RWPE2 (cell line): ENCODE measurements around the gene TGFBR2.
"Not testable (repeated sequence)": the region's sequence is repeated elsewhere in the genome, so short reads cannot be mapped to it uniquely, and the experiment has no call there.

Source experiments
- ATAC-seq: fragments of 200-7000 bp; cut with Tn5 transposase; 3 replicates; pipeline ENCODE4 v1.9.1; 2021; ENCODE audit warnings: low read depth
- DNase-seq: peaks from one replicate; pipeline ENCODE4 v3.0.0-alpha.2; 2020; ENCODE audit warnings: low spot score
- H3K27ac ChIP-seq: fragments of 450-650 bp; 2 replicates; pipeline ENCODE4 v1.5.1; 2017; ENCODE audit warnings: mild to moderate bottlenecking; ENCODE audit not compliant: poor library complexity, severe bottlenecking
- H3K27me3 ChIP-seq: fragments of 250-450 bp; sonication (Bioruptor Pico); 2 replicates; pipeline ENCODE4 v1.5.1; 2021; ENCODE audit warnings: mild to moderate bottlenecking, moderate library complexity; ENCODE audit not compliant: insufficient read depth, poor library complexity, severe bottlenecking
- H3K36me3 ChIP-seq: fragments of 250-450 bp; sonication (Bioruptor Pico); 2 replicates; pipeline ENCODE4 v1.5.1; 2020; ENCODE audit warnings: low read depth, mild to moderate bottlenecking, moderate library complexity
- H3K4me1 ChIP-seq: fragments of 250-450 bp; sonication (Bioruptor Pico); 2 replicates; pipeline ENCODE4 v1.5.1; 2021; ENCODE audit warnings: mild to moderate bottlenecking, moderate library complexity; ENCODE audit not compliant: insufficient read depth, poor library complexity, severe bottlenecking
- H3K4me3 ChIP-seq: fragments of 250-450 bp; sonication (Bioruptor Pico); 2 replicates; pipeline ENCODE4 v1.5.1; 2021; ENCODE audit warnings: mild to moderate bottlenecking, moderate library complexity; ENCODE audit not compliant: severe bottlenecking
- H3K9me3 ChIP-seq: fragments of 250-450 bp; sonication (Bioruptor Pico); 2 replicates; pipeline ENCODE4 v1.5.1; 2021; ENCODE audit warnings: mild to moderate bottlenecking, moderate library complexity; ENCODE audit not compliant: severe bottlenecking
- TF ChIP-seq, protein P1 (sequence below): fragments of 450-650 bp; IDR thresholded peaks from one replicate; pipeline ENCODE4 v1.5.1; 2017; ENCODE audit warnings: mild to moderate bottlenecking, moderate library complexity; ENCODE audit not compliant: poor library complexity, severe bottlenecking

The TGFBR2 gene

DNA sequence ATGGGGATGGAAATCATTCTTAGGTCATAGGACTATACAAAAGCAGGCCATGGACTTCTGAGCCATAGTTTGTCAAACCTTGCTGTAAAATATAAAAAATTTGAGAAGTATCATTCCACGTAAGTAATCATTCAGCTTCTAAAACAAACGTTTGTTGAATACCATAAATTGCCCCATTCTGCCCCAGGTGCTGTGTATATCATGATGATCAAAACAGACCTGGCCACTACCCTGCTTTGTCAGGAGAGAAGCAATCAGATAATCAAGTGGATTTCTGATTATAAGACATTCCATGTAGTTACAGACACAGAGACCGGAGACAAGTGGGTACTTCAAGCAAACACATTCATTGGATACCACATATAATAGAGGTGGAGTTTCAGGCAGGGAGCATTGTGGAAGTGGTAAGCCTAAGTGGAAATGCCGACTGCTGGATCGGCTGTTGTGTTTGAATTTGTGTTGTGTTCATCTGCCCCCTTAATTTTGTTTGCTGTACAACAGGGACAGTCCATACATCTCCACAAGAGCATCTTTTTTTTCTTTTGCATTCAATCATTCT is 61.7 kb downstream of the TGFBR2 start:
- peaks cover 92% of the 10 kb centered on the region for H3K36me3 ChIP-seq
- no peaks in the 10 kb centered on the region for H3K27me3 ChIP-seq
- TF ChIP-seq, protein P1, sequence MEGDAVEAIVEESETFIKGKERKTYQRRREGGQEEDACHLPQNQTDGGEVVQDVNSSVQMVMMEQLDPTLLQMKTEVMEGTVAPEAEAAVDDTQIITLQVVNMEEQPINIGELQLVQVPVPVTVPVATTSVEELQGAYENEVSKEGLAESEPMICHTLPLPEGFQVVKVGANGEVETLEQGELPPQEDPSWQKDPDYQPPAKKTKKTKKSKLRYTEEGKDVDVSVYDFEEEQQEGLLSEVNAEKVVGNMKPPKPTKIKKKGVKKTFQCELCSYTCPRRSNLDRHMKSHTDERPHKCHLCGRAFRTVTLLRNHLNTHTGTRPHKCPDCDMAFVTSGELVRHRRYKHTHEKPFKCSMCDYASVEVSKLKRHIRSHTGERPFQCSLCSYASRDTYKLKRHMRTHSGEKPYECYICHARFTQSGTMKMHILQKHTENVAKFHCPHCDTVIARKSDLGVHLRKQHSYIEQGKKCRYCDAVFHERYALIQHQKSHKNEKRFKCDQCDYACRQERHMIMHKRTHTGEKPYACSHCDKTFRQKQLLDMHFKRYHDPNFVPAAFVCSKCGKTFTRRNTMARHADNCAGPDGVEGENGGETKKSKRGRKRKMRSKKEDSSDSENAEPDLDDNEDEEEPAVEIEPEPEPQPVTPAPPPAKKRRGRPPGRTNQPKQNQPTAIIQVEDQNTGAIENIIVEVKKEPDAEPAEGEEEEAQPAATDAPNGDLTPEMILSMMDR: no peak
- H3K4me3 ChIP-seq: no peak overlapping the region
- H3K9me3 ChIP-seq: no peaks in the 10 kb centered on the region
- H3K27ac ChIP-seq: peak overlapping the region; percentile 100
- ATAC-seq (no peak), DNase-seq (no peak)
- peaks cover 18% of the 10 kb centered on the region for H3K4me1 ChIP-seq

DNA sequence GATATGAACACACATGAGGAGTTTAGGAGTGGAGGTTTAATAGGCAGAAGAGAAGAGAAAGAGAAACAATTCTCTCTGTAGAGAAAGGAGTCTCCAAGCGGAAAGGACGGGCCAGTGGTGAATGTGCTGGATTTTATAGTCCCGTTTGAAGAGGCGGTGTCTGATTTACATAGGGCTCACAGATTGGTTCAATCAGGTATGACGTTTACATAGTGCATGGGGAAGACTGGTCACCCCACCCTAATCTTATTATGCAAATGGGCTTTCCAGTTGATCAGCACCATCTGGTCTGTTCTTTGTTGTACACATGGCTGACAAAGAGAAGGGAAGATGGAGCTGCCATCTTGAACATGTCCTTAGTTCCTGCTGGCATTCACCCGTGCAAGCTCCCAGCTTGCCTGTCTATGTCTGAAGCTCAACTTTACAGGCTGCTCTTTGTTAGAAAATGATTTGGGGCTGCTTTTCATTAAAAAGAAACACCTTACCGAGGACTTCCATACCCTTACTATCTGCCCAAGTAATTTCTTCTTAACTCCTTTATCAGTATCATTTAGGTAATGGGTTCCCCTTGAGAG is 63.0 kb downstream of the TGFBR2 start:
- not testable (repeated sequence) for H3K9me3 ChIP-seq, H3K27me3 ChIP-seq, H3K4me3 ChIP-seq, DNase-seq, ATAC-seq, H3K27ac ChIP-seq
- Histone ChIP-seq H3K4me1 (peaks cover 14% of the 10 kb centered on the region), H3K36me3 (peaks cover 97% of the 10 kb centered on the region)

DNA sequence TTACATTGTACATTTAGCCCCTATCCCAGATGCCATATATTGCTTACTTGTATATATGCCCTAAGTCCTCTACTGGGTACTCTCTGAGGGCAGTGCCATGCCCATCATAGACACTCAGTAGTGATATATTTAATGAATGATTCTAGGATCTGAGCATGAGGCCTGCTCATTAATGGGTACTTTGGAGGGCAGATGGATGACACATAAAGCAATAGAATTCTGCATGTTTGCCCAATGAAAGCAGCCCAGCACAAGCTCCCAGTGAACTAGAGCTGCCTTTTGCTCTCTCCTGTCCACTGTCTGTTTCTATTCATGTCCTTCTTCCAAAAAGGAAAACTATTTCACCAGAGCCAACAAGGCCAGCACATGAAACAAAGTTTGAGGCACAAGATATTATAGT is 63.9 kb downstream of the TGFBR2 start:
- DNase-seq: no peak
- ATAC-seq: no peak
- Histone ChIP-seq H3K4me3 (no peak overlapping the region), H3K36me3 (peaks cover 97% of the 10 kb centered on the region), H3K4me1 (peaks cover 10% of the 10 kb centered on the region), H3K9me3 (no peaks in the 10 kb centered on the region), H3K27ac (no peak overlapping the region), H3K27me3 (no peaks in the 10 kb centered on the region)
- TF ChIP-seq, protein P1: no peak

DNA sequence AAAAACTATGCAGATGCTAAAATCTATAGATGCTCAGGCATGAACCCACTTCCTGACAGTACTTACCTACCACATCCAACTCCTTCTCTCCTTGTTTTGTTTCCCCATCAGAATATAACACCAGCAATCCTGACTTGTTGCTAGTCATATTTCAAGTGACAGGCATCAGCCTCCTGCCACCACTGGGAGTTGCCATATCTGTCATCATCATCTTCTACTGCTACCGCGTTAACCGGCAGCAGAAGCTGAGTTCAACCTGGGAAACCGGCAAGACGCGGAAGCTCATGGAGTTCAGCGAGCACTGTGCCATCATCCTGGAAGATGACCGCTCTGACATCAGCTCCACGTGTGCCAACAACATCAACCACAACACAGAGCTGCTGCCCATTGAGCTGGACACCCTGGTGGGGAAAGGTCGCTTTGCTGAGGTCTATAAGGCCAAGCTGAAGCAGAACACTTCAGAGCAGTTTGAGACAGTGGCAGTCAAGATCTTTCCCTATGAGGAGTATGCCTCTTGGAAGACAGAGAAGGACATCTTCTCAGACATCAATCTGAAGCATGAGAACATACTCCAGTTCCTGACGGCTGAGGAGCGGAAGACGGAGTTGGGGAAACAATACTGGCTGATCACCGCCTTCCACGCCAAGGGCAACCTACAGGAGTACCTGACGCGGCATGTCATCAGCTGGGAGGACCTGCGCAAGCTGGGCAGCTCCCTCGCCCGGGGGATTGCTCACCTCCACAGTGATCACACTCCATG is 65.3 kb downstream of the TGFBR2 start:
- Histone ChIP-seq H3K4me3 (no peak overlapping the region), H3K27me3 (no peaks in the 10 kb centered on the region), H3K36me3 (peaks cover 100% of the 10 kb centered on the region), H3K27ac (no peak overlapping the region), H3K4me1 (no peaks in the 10 kb centered on the region), H3K9me3 (no peaks in the 10 kb centered on the region)
- ATAC-seq (no peak), DNase-seq (no peak)
- TF ChIP-seq, protein P1: no peak

DNA sequence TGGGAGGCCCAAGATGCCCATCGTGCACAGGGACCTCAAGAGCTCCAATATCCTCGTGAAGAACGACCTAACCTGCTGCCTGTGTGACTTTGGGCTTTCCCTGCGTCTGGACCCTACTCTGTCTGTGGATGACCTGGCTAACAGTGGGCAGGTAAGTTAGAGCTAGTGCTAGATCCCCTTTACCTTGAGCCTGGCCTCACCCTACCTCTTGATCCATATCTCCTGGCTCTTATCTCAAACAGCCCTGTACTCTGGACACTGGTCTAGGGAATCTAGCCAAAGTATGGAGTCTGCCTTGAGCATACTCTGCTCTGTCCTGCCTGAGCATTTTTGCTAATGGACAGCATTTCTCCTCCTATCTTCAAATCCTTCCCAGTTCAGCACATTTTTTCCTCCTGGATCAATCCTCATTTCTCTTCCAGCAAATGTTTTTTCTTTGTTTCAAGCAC is 65.9 kb downstream of the TGFBR2 start:
- no peaks in the 10 kb centered on the region for H3K27me3 ChIP-seq

More for the DNA sequence above, 65.9 kb downstream of the TGFBR2 start:
- Histone ChIP-seq H3K4me3 (no peak overlapping the region), H3K27ac (no peak overlapping the region), H3K36me3 (peaks cover 100% of the 10 kb centered on the region), H3K4me1 (no peaks in the 10 kb centered on the region), H3K9me3 (no peaks in the 10 kb centered on the region)
- TF ChIP-seq, protein P1: no peak
- DNase-seq (no peak), ATAC-seq (no peak)
